Caco-2 (cell line): ENCODE measurements around the gene TMEM98. TPM values are rescaled to one million over a fixed set of nuclear protein-coding genes. Genes with fewer than 3 reads are reported as not detected.

ENCODE experiments used
- Bru-seq: library from RNA; stranded (reverse); fragments of 400-500 nt; gene quantifications from one replicate; lab custom pipeline; 2021; lab: Mats Ljungman, UMichigan
- BruChase-seq, 2 experiments: library from RNA; stranded (reverse); fragments of 400-500 nt; gene quantifications; one replicate each; lab custom pipeline; 2021; lab: Mats Ljungman, UMichigan
- BruUV-seq: library from RNA; stranded (reverse); fragments of 400-500 nt; replicated peaks from 2 replicates; lab custom pipeline; 2021; lab: Mats Ljungman, UMichigan
- CTCF ChIA-PET: fragments of 300-600 bp; sonication (Branson Sonifier 250); formaldehyde crosslinking; loops from one replicate; lab custom pipeline; 2022; ENCODE audit warnings: antibody characterized with exemption; lab: Charles Lee
- POLR2A ChIA-PET: fragments of 300-600 bp; sonication (Branson Sonifier 250); formaldehyde crosslinking; loops from one replicate; lab custom pipeline; 2022; ENCODE audit warnings: antibody characterized with exemption; lab: Charles Lee
- DNase-seq, 2 experiments: peaks; one replicate each; pipeline versions ENCODE4 v3.0.0 to v3.0.0-alpha.2; 2020 to 2022
- H3K27me3 ChIP-seq: replicated peaks from 2 replicates; pipeline ENCODE4 v1.6.0; 2011; ENCODE audit warnings: low read length; ENCODE audit not compliant: control insufficient read depth, insufficient read depth
- H3K36me3 ChIP-seq: 2 replicates; pipeline ENCODE4 v1.5.1; 2011; ENCODE audit warnings: low read length; ENCODE audit not compliant: control insufficient read depth, insufficient read depth
- H3K4me1 ChIP-seq: fragments of 250-450 bp; sonication (Bioruptor Pico); 2 replicates; pipeline ENCODE4 v1.5.1; 2020; ENCODE audit warnings: mild to moderate bottlenecking
- H3K4me3 ChIP-seq: 2 replicates; pipeline ENCODE4 v1.5.1; 2011; ENCODE audit warnings: low read depth, mild to moderate bottlenecking, control low read depth, low read length
- H3K9me3 ChIP-seq: fragments of 250-450 bp; sonication (Bioruptor Pico); 2 replicates; pipeline ENCODE4 v1.5.1; 2020; ENCODE audit warnings: mild to moderate bottlenecking, moderate library complexity
- H3K27ac Mint-ChIP-seq: one replicate; pipeline ENCODE4 v1.8.0; 2022; ENCODE audit warnings: mixed read lengths; ENCODE audit not compliant: unreplicated experiment
- H3K27me3 Mint-ChIP-seq: one replicate; pipeline ENCODE4 v1.8.0; 2022; ENCODE audit warnings: mixed read lengths; ENCODE audit not compliant: insufficient read depth, unreplicated experiment
- H3K36me3 Mint-ChIP-seq: one replicate; pipeline ENCODE4 v1.8.0; 2022; ENCODE audit warnings: mild to moderate bottlenecking, mixed read lengths; ENCODE audit not compliant: insufficient read depth, unreplicated experiment
- H3K4me1 Mint-ChIP-seq: one replicate; pipeline ENCODE4 v1.8.0; 2022; ENCODE audit warnings: low read depth, mixed read lengths; ENCODE audit not compliant: unreplicated experiment
- H3K4me3 Mint-ChIP-seq: one replicate; pipeline ENCODE4 v1.8.0; 2022; ENCODE audit warnings: mild to moderate bottlenecking, moderate library complexity, mixed read lengths; ENCODE audit not compliant: unreplicated experiment
- H3K9me3 Mint-ChIP-seq: one replicate; pipeline ENCODE4 v1.8.0; 2022; ENCODE audit warnings: mixed read lengths; ENCODE audit not compliant: unreplicated experiment
- intact Hi-C: fragments of 100-400 bp; cut with micrococcal nuclease; formaldehyde crosslinking; loops from one replicate; pipeline ENCODE4 v1.10.0; 2022; ENCODE audit not compliant: unreplicated experiment
- long read RNA-seq: library from polyadenylated mRNA; stranded (forward); transcript quantifications from one replicate; pipeline ENCODE4 v2.0.0, GENCODE V29; 2022
- total RNA-seq: library from RNA; stranded (reverse); gene quantifications from 2 replicates; pipeline ENCODE4 v1.2.3, GENCODE V29; 2022
- TF ChIP-seq, protein P1 (sequence below), 2 experiments: fragments of 200-600 bp in 1 of 2; IDR thresholded peaks; 1 replicate in 1 of 2; 2 replicates in 1 of 2; pipeline versions ENCODE4 v1.5.1 to v1.8.0; 2011 to 2022; ENCODE audit warnings: antibody characterized with exemption in 1 of 2, control low read depth in 1 of 2, inconsistent platforms in 1 of 2, low read depth in 1 of 2, low read length in 1 of 2, mild to moderate bottlenecking in 1 of 2, moderate library complexity in 1 of 2; ENCODE audit not compliant: insufficient read depth in 1 of 2, severe bottlenecking in 1 of 2, unreplicated experiment in 1 of 2

TMEM98 gene, protein sequence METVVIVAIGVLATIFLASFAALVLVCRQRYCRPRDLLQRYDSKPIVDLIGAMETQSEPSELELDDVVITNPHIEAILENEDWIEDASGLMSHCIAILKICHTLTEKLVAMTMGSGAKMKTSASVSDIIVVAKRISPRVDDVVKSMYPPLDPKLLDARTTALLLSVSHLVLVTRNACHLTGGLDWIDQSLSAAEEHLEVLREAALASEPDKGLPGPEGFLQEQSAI
- 189 and 229 TPM in 2 replicates for total RNA-seq
- Bru-seq, nascent RNA: percentile 88 among the genes with signal in this experiment
- percentile 87 among the genes with signal in this experiment for BruChase-seq, experiment 1, labeled RNA remaining after a 2-hour chase
- percentile 92 among the genes with signal in this experiment for BruChase-seq, experiment 2, labeled RNA remaining after a 6-hour chase
- long read RNA-seq, full-length matches to known transcripts: 392 of 506 reads
- long read RNA-seq, partial matches to known transcripts: 15 of 506 reads
- long read RNA-seq, other reads (novel, unspliced or antisense): 99 of 506 reads

DNA sequence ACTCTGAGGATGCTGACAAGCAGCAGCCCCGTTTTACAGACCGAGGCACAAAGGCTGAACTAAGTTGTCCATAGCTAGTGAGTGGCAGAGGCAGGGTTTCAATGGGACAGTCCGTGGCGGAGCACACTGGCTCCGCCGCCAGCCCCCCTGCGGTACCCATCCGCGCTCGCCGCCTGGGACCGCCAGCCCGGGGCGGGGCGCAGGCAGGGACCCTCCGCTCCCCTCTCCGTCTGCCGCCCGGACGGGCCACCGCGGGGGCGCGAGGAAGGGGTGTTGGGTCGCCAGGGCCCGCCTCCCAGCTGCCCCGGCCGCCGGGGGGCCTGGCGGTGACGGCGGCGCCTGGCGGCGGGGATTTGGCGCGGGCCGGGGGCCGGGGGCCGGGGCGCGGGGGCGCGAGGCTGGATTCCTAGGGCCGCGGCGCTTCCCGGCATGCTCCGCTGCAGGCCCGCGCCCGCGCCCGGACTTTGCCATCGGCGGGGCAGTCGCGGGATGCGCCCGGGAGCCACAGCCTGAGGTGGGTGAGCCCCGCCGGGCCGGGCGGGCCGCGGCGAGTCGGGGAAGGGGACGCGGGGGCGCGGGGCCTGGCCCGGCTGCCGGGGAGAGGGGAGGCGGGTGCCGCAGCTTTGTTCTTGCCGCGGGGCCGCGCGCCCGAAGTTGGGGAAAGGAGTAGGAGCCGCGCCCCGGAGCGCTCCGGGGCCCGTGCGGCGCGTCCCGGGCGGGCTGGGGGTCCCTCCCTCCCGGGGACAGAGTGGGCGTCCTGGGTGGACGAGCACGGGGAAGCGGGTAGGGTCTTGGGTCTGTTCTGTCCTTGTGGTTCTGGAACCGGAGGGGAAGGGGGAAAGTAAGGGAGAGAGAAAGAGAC is at the start of gene TMEM98:
TMEM98 (plus strand) TSS at position 430 of the 862 bp plus-strand sequence. CDS start 3,376 bp downstream, outside the sequence.
- Mint-ChIP-seq H3K27me3 (no peaks in the 10 kb centered on the region), H3K36me3 (peaks cover 22% of the 10 kb centered on the region), H3K9me3 (no peaks in the 10 kb centered on the region), H3K27ac (peak within 1 kb of the TSS; percentile 65), H3K4me3 (no peak within 1 kb of the TSS), H3K4me1 (no peaks in the 10 kb centered on the region)
- H3K27me3 ChIP-seq: no peaks in the 10 kb centered on the region
- peak in 1 of 2 experiments; percentile 82 for DNase-seq
- TF ChIP-seq, protein P1, sequence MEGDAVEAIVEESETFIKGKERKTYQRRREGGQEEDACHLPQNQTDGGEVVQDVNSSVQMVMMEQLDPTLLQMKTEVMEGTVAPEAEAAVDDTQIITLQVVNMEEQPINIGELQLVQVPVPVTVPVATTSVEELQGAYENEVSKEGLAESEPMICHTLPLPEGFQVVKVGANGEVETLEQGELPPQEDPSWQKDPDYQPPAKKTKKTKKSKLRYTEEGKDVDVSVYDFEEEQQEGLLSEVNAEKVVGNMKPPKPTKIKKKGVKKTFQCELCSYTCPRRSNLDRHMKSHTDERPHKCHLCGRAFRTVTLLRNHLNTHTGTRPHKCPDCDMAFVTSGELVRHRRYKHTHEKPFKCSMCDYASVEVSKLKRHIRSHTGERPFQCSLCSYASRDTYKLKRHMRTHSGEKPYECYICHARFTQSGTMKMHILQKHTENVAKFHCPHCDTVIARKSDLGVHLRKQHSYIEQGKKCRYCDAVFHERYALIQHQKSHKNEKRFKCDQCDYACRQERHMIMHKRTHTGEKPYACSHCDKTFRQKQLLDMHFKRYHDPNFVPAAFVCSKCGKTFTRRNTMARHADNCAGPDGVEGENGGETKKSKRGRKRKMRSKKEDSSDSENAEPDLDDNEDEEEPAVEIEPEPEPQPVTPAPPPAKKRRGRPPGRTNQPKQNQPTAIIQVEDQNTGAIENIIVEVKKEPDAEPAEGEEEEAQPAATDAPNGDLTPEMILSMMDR (IDR thresholded peaks at IDR 0.05; ENCODE audit: insufficient read depth in 1 of 2, low read depth in 1 of 2, low read length in 1 of 2, severe bottlenecking in 1 of 2, unreplicated experiment in 1 of 2): no peak
- BruUV-seq: no TSS peak
- ChIA-PET POLR2A (interaction anchor here (0.6 to 1.8 kb wide), 2 partner anchors 13 to 16 kb away, joined by 4 to 11 read pairs; no protein-coding TSS in a partner anchor), CTCF (interaction anchor here (0.7 to 2.5 kb wide), 6 partner anchors 16 to 1404 kb away, joined by 3 to 8 read pairs (median 4); no protein-coding TSS in a partner anchor)
- no peaks in the 10 kb centered on the region for H3K9me3 ChIP-seq
- H3K4me3 ChIP-seq: peak within 1 kb of the TSS; percentile 77
- intact Hi-C loops: loop anchor here (1.0 to 5.0 kb wide), 5 partner anchors 15 to 146 kb away; partner anchors contain the start of gene MYO1D
- peaks cover 23% of the 10 kb centered on the region for H3K4me1 ChIP-seq
- no peaks in the 10 kb centered on the region; the same call in 1 of the 2 replicates for H3K36me3 ChIP-seq

DNA sequence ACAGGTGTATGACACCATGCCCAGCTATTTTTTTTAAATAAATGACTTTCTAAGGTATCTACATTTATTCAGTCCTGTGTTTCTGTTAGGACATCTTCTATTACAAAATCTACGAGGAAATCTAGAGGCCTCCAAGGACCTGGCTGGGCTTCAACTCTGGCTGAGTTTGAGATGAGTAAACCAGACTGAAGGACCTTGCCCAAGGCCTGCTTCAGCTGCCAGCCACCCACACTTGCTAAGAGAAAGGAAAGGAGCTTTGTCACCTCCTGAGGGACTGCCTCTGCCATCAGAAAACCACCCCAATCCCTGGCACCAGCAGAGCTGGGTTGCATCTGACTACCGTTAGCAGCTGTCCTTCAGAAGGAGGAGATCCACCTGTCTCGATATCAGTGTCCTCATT is 49.7 kb upstream of the TMEM98 start:
- intact Hi-C loops: loop anchor here (5.0 kb wide), 1 partner anchor 49 kb away; the partner anchor contains the start of gene TMEM98
- 0 out of 2 replicates have a peak, but pooled peaks cover 3% of the 10 kb centered on the region for H3K36me3 ChIP-seq
- no peak overlapping the region for H3K4me3 ChIP-seq
- DNase-seq: no peak
- Mint-ChIP-seq H3K9me3 (no peaks in the 10 kb centered on the region), H3K4me3 (peak overlapping the region; percentile 94), H3K27ac (no peak overlapping the region), H3K4me1 (peaks cover 19% of the 10 kb centered on the region), H3K36me3 (peaks cover 21% of the 10 kb centered on the region), H3K27me3 (no peaks in the 10 kb centered on the region)
- H3K27me3 ChIP-seq: no peaks in the 10 kb centered on the region
- POLR2A ChIA-PET: interaction anchor here (1.1 kb wide), 1 partner anchor 8 kb away, joined by 3 read pairs; no protein-coding TSS in a partner anchor
- no peaks in the 10 kb centered on the region for H3K9me3 ChIP-seq
- BruUV-seq: no TSS peak
- TF ChIP-seq, protein P1 (IDR thresholded peaks at IDR 0.05; ENCODE audit: insufficient read depth in 1 of 2, low read depth in 1 of 2, low read length in 1 of 2, severe bottlenecking in 1 of 2, unreplicated experiment in 1 of 2): no peak
- peaks cover 20% of the 10 kb centered on the region for H3K4me1 ChIP-seq
- CTCF ChIA-PET: interaction anchor here (1.1 to 3.8 kb wide), 7 partner anchors 32 to 392 kb away, joined by 3 to 80 read pairs (median 9); partner anchors contain the start of gene CDK5R1
